Measurements from ENCODE around the gene DNAI2. TPM values are rescaled to one million over a fixed set of nuclear protein-coding genes. Genes with fewer than 3 reads are reported as not detected.

Gene DNAI2
- polyA plus RNA-seq, 1 donor from 2014 or later: not detected

GRCh38 chr17:74233937-74234336 is 40.1 kb upstream of the DNAI2 start:
- no peak overlapping the region for H3K27ac ChIP-seq (ENCODE audit: low read length)
- no peak overlapping the region for H3K9ac ChIP-seq (ENCODE audit: low read length)
- no peak overlapping the region for H3K4me3 ChIP-seq (ENCODE audit: low read length)

GRCh38 chr17:74234486-74234885 is 39.5 kb upstream of the DNAI2 start:
- Histone ChIP-seq H3K9me2 (ENCODE audit: insufficient read depth, low read length) (no peaks in the 10 kb centered on the region), H2AFZ (ENCODE audit: low read depth, low read length) (no peak overlapping the region), H3K4me2 (ENCODE audit: low read length) (no peak overlapping the region), H3K27me3 (ENCODE audit: insufficient read depth, low read depth, low read length) (no peaks in the 10 kb centered on the region), H3F3A (ENCODE audit: insufficient read depth, low read length, poor library complexity, severe bottlenecking) (no peaks in the 10 kb centered on the region), H3K9me3 (ENCODE audit: low read length) (no peaks in the 10 kb centered on the region), H4K20me1 (ENCODE audit: insufficient read depth) (no peaks in the 10 kb centered on the region), H3K36me3 (ENCODE audit: insufficient read depth, low read length) (no peaks in the 10 kb centered on the region), H3K9ac (ENCODE audit: low read length) (no peak overlapping the region), H3K79me2 (replicated peaks; ENCODE audit: insufficient read depth, low read length) (no peaks in the 10 kb centered on the region), H3K4me3 (ENCODE audit: low read length) (no peak overlapping the region), H3K27ac (ENCODE audit: low read length) (no peak overlapping the region)
- no peak for TF ChIP-seq RAD21 (conservative IDR thresholded peaks at IDR 0.05)
- TF ChIP-seq MXI1 (conservative IDR thresholded peaks at IDR 0.05; ENCODE audit: poor library complexity, severe bottlenecking): no peak
- TF ChIP-seq TAF1 (IDR thresholded peaks at IDR 0.05; ENCODE audit: low read depth): no peak
- TF ChIP-seq EP300 (conservative IDR thresholded peaks at IDR 0.05; ENCODE audit: poor library complexity, severe bottlenecking): no peak
- TF ChIP-seq, protein P1, sequence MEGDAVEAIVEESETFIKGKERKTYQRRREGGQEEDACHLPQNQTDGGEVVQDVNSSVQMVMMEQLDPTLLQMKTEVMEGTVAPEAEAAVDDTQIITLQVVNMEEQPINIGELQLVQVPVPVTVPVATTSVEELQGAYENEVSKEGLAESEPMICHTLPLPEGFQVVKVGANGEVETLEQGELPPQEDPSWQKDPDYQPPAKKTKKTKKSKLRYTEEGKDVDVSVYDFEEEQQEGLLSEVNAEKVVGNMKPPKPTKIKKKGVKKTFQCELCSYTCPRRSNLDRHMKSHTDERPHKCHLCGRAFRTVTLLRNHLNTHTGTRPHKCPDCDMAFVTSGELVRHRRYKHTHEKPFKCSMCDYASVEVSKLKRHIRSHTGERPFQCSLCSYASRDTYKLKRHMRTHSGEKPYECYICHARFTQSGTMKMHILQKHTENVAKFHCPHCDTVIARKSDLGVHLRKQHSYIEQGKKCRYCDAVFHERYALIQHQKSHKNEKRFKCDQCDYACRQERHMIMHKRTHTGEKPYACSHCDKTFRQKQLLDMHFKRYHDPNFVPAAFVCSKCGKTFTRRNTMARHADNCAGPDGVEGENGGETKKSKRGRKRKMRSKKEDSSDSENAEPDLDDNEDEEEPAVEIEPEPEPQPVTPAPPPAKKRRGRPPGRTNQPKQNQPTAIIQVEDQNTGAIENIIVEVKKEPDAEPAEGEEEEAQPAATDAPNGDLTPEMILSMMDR (IDR thresholded peaks at IDR 0.05; ENCODE audit: poor library complexity, severe bottlenecking): no peak
- no peak for TF ChIP-seq EZH2 (IDR thresholded peaks at IDR 0.05; ENCODE audit: borderline replicate concordance, insufficient read depth, low read length, poor library complexity, severe bottlenecking)

More at GRCh38 chr17:74233937-74234336, 40.1 kb upstream of the DNAI2 start:
- H3K27me3 ChIP-seq (ENCODE audit: insufficient read depth, low read depth, low read length): no peaks in the 10 kb centered on the region
- TF ChIP-seq POLR2AphosphoS5 (IDR thresholded peaks at IDR 0.05): no peak
- TF ChIP-seq MXI1 (conservative IDR thresholded peaks at IDR 0.05; ENCODE audit: poor library complexity, severe bottlenecking): no peak
- TF ChIP-seq TAF1 (IDR thresholded peaks at IDR 0.05; ENCODE audit: low read depth): no peak
- TF ChIP-seq RAD21 (conservative IDR thresholded peaks at IDR 0.05): no peak
- TF ChIP-seq EP300 (conservative IDR thresholded peaks at IDR 0.05; ENCODE audit: poor library complexity, severe bottlenecking): no peak
- TF ChIP-seq EZH2 (IDR thresholded peaks at IDR 0.05; ENCODE audit: borderline replicate concordance, insufficient read depth, low read length, poor library complexity, severe bottlenecking): no peak
- TF ChIP-seq SMC3 (conservative IDR thresholded peaks at IDR 0.05; ENCODE audit: poor library complexity): no peak
- TF ChIP-seq, protein P1 (IDR thresholded peaks at IDR 0.05; ENCODE audit: poor library complexity, severe bottlenecking): no peak
- no peak for TF ChIP-seq REST (IDR thresholded peaks at IDR 0.05; ENCODE audit: borderline replicate concordance)
- H3K4me2 ChIP-seq (ENCODE audit: low read length): no peak overlapping the region
- H2AFZ ChIP-seq (ENCODE audit: low read depth, low read length): no peak overlapping the region
- H3K36me3 ChIP-seq (ENCODE audit: insufficient read depth, low read length): no peaks in the 10 kb centered on the region
- no peaks in the 10 kb centered on the region for H3F3A ChIP-seq (ENCODE audit: insufficient read depth, low read length, poor library complexity, severe bottlenecking)
- no peaks in the 10 kb centered on the region for H3K79me2 ChIP-seq (replicated peaks; ENCODE audit: insufficient read depth, low read length)
- no peaks in the 10 kb centered on the region for H4K20me1 ChIP-seq (ENCODE audit: insufficient read depth)
- H3K9me2 ChIP-seq (ENCODE audit: insufficient read depth, low read length): no peaks in the 10 kb centered on the region
- H3K9me3 ChIP-seq (ENCODE audit: low read length): no peaks in the 10 kb centered on the region

Measured in neural cell (in vitro differentiated cells).